ENCODE measurements around the gene FAM53A. TPM values are rescaled to one million over a fixed set of nuclear protein-coding genes. Genes with fewer than 3 reads are reported as not detected.

FAM53A gene
- total and polyA plus RNA-seq, 12 donors = 0.44 to 6.2 (median 1.4) TPM

DNA sequence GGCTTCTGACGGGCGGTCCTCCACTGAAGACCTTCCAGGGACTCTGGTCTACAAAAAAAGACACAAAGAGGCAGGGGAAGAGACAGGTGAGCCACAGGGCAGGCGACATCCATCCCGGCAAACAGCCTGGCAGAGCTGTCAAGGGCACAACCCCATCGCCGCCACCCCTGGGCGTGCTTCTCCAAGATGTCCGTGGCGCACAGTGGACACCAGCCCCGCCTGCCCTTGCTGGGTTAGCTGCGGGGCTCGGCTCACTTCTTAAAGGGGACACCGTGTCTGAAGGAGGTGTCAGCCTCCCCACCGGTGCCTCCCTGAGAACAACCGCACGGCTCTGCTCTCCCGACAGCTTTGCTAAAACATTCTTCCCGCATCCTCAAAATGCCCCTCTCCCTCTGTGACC, 28.4 kb downstream of the FAM53A start:
- no peaks in the 10 kb centered on the region for H3K9me3 ChIP-seq (replicated peaks in 1 of 3)
- H3K27me3 ChIP-seq = no peaks in the 10 kb centered on the region
- no peak overlapping the region for H3K27ac ChIP-seq
- DNase-seq = no peak
- H3K4me3 ChIP-seq = no peak overlapping the region
- H3K36me3 ChIP-seq (replicated peaks in 1 of 2) = no peaks in the 10 kb centered on the region
- TF ChIP-seq, protein P1, sequence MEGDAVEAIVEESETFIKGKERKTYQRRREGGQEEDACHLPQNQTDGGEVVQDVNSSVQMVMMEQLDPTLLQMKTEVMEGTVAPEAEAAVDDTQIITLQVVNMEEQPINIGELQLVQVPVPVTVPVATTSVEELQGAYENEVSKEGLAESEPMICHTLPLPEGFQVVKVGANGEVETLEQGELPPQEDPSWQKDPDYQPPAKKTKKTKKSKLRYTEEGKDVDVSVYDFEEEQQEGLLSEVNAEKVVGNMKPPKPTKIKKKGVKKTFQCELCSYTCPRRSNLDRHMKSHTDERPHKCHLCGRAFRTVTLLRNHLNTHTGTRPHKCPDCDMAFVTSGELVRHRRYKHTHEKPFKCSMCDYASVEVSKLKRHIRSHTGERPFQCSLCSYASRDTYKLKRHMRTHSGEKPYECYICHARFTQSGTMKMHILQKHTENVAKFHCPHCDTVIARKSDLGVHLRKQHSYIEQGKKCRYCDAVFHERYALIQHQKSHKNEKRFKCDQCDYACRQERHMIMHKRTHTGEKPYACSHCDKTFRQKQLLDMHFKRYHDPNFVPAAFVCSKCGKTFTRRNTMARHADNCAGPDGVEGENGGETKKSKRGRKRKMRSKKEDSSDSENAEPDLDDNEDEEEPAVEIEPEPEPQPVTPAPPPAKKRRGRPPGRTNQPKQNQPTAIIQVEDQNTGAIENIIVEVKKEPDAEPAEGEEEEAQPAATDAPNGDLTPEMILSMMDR (IDR thresholded peaks at IDR 0.05) = no peak
- no peak for TF ChIP-seq POLR2A (IDR thresholded peaks at IDR 0.05)
- no peaks in the 10 kb centered on the region for H3K4me1 ChIP-seq (replicated peaks in 1 of 2)
- intact Hi-C loops (cut with DNase I) = no loop called here
- WGBS, 4 donors = 93 to 97% (median 94%) methylated on average over 15 to 18 of the region's 18 CpGs

DNA sequence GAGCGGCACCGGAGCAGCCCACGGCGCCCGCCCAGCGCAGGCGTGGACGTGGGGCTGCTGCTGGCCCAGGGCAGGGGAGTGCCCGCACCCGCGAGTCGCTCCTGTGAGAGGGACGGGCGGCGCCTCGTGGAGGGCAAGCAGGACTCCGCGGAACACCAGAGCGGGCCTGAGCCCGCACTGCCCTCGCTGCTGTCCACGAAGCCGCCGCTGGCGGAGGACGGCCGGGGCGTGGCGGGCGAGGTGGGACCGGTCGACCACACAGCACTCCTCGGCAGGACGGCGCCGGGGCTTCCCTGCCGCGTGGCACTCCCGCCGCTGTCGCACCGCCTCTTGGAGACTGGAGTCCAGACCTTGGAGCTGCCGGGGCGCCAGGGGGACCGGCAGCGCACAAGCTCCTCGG, 29.0 kb downstream of the FAM53A start:
- Histone ChIP-seq H3K4me3 (no peak overlapping the region), H3K9me3 (replicated peaks in 1 of 3) (no peaks in the 10 kb centered on the region), H3K36me3 (replicated peaks in 1 of 2) (no peaks in the 10 kb centered on the region), H3K4me1 (replicated peaks in 1 of 2) (no peaks in the 10 kb centered on the region), H3K27ac (no peak overlapping the region), H3K27me3 (no peaks in the 10 kb centered on the region)
- TF ChIP-seq, protein P1 (IDR thresholded peaks at IDR 0.05) = no peak
- TF ChIP-seq POLR2A (IDR thresholded peaks at IDR 0.05) = no peak
- intact Hi-C loops (cut with DNase I) = no loop called here
- WGBS, 4 donors = 94 to 96% (median 95%) methylated on average over 17 to 47 of the region's 47 CpGs
- no peak for DNase-seq

DNA sequence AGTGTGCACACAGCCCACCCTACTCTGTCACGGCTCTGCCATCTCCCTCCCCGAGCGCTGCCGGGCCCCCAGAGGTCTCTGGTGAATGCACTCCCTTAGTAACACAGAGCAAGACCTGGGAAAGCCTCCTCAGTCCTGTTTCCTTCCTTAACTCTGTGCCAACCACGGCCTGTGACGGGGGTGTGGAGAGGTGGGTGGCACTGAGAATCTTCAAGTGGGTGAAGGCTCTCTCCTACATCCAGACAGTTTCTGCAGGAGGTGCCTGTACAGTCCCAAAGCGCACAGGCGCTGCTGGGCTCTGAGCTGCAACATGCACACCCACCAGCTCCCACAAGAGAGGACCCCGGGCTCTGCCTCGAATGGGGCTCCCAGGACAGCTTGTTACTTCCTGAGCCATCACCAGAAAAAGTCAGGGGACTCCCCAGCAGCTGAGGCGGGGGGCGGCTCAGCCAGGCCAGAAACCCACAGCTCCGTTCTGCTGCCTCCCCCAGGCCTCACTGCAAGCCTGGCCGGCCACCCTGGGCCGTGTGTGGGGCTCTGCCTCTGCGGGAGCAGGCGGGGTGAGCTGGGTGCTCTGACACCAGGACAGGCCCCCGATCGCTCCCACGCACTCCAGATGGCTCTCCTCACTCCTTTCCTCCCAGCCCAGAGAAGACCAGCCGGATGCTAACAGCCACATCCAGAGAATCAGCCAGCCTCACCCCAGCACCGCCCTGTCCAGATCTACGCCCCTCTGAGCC, 29.7 kb downstream of the FAM53A start:
- TF ChIP-seq, protein P1 (IDR thresholded peaks at IDR 0.05) = no peak
- TF ChIP-seq POLR2A (IDR thresholded peaks at IDR 0.05) = no peak
- no peak overlapping the region for H3K27ac ChIP-seq
- WGBS, 4 donors = 83 to 95% (median 90%) methylated on average over 13 to 23 of the region's 23 CpGs
- H3K4me3 ChIP-seq = no peak overlapping the region
- intact Hi-C loops (cut with DNase I) = no loop called here
- no peak for DNase-seq
- H3K27me3 ChIP-seq = no peaks in the 10 kb centered on the region
- no peaks in the 10 kb centered on the region for H3K9me3 ChIP-seq (replicated peaks in 1 of 3)
- no peaks in the 10 kb centered on the region for H3K4me1 ChIP-seq (replicated peaks in 1 of 2)
- no peaks in the 10 kb centered on the region for H3K36me3 ChIP-seq (replicated peaks in 1 of 2)

DNA sequence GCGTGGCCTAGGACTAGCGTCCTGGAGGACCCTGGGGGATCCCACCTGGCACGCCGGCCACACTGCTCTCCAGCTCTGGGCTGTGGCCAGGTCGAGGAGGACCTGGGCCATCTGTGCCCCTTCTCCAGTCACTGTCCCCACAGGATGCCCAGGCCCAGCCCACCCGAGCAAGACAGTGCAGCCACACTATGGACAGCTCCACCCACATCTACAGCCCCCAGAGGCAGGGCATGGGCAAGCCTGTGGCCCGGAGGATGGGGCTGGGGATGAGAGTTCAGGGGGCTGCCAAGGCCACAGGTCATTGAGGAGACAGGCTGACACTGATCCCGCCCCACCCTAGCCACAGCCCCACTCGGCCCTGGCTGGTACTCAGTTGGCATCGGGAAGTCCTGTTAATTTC, 30.3 kb downstream of the FAM53A start:
- H3K4me3 ChIP-seq = no peak overlapping the region
- no peaks in the 10 kb centered on the region for H3K9me3 ChIP-seq (replicated peaks in 1 of 3)
- H3K27me3 ChIP-seq = no peaks in the 10 kb centered on the region
- no peak for DNase-seq
- H3K4me1 ChIP-seq (replicated peaks in 1 of 2) = no peaks in the 10 kb centered on the region
- no peak for TF ChIP-seq POLR2A (IDR thresholded peaks at IDR 0.05)
- TF ChIP-seq, protein P1 (IDR thresholded peaks at IDR 0.05) = no peak
- 86 to 93% (median 88%) methylated on average over 2 to 10 of the region's 10 CpGs for WGBS, 4 donors
- intact Hi-C loops (cut with DNase I) = no loop called here
- no peaks in the 10 kb centered on the region for H3K36me3 ChIP-seq (replicated peaks in 1 of 2)
- H3K27ac ChIP-seq = no peak overlapping the region
